DND-41 (cell line): ENCODE measurements around the gene FER1L5.

Source experiments
- ATAC-seq: fragments of 200-7000 bp; cut with Tn5 transposase; 3 replicates; pipeline ENCODE4 v1.9.1; 2021; ENCODE audit warnings: low read depth; ENCODE audit not compliant: insufficient read depth
- DNase-seq: peaks from one replicate; pipeline ENCODE4 v3.0.0-alpha.2; 2020
- H2AFZ ChIP-seq: 2 replicates; pipeline ENCODE4 v1.6.0; 2012; ENCODE audit warnings: low read depth, low read length
- H3K27ac ChIP-seq: 2 replicates; pipeline ENCODE4 v1.5.1; 2012; ENCODE audit warnings: low read length, inconsistent platforms
- H3K27me3 ChIP-seq: fragments of 200-600 bp; sonication (generic); 2 replicates; pipeline ENCODE4 v1.6.0; 2012; ENCODE audit warnings: low read length, mild to moderate bottlenecking, inconsistent platforms; ENCODE audit not compliant: insufficient read depth, poor library complexity
- H3K36me3 ChIP-seq: 2 replicates; pipeline ENCODE4 v1.5.1; 2012; ENCODE audit warnings: low read length, inconsistent platforms; ENCODE audit not compliant: insufficient read depth
- H3K4me1 ChIP-seq: 2 replicates; pipeline ENCODE4 v1.5.1; 2012; ENCODE audit warnings: mild to moderate bottlenecking, low read length; ENCODE audit not compliant: insufficient read depth
- H3K4me2 ChIP-seq: 2 replicates; pipeline ENCODE4 v1.6.0; 2012; ENCODE audit warnings: mild to moderate bottlenecking, moderate library complexity, low read length, inconsistent platforms; ENCODE audit not compliant: insufficient read depth
- H3K4me3 ChIP-seq, 2 experiments: fragments of 200-600 bp in 1 of 2; shearing (Covaris generic) in 1 of 2; 2 replicates each; pipeline ENCODE4 v1.5.1; 2012 to 2016; ENCODE audit warnings: inconsistent platforms in 2 of 2, low read length in 2 of 2, mild to moderate bottlenecking in 2 of 2, low read depth in 1 of 2, moderate library complexity in 1 of 2
- H3K79me2 ChIP-seq: 2 replicates; pipeline ENCODE4 v1.6.0; 2012; ENCODE audit warnings: low read length, inconsistent platforms; ENCODE audit not compliant: insufficient read depth
- H3K9ac ChIP-seq: 2 replicates; pipeline ENCODE4 v1.6.0; 2012; ENCODE audit warnings: low read depth, mild to moderate bottlenecking, inconsistent platforms, low read length, moderate library complexity
- H3K9me3 ChIP-seq: 2 replicates; pipeline ENCODE4 v1.5.1; 2012; ENCODE audit warnings: low read length, moderate library complexity, mild to moderate bottlenecking, inconsistent platforms; ENCODE audit not compliant: insufficient read depth, severe bottlenecking
- H4K20me1 ChIP-seq: 2 replicates; pipeline ENCODE4 v1.6.0; 2012; ENCODE audit warnings: low read length; ENCODE audit not compliant: insufficient read depth
- CTCF ChIP-seq: IDR thresholded peaks from 2 replicates; pipeline ENCODE4 v1.5.1; 2012; ENCODE audit warnings: borderline replicate concordance, low read length, moderate library complexity, mild to moderate bottlenecking; ENCODE audit not compliant: poor library complexity, severe bottlenecking; ENCODE audit errors: extremely low read depth
- EZH2 ChIP-seq: IDR thresholded peaks from 3 replicates; pipeline ENCODE4 v1.6.1; 2012; ENCODE audit warnings: borderline replicate concordance, low read depth, mild to moderate bottlenecking, moderate library complexity, low read length, inconsistent platforms; ENCODE audit not compliant: severe bottlenecking

The FER1L5 gene

GRCh38 chr2:96616128-96616527 is 26.4 kb upstream of the FER1L5 start:
- Histone ChIP-seq H3K9ac (no peak overlapping the region), H3K27me3 (no peaks in the 10 kb centered on the region), H4K20me1 (peaks cover 10% of the 10 kb centered on the region; the same call in 1 of the 2 replicates), H3K9me3 (no peaks in the 10 kb centered on the region), H3K79me2 (peaks cover 9% of the 10 kb centered on the region), H3K4me2 (no peak overlapping the region), H3K27ac (no peak overlapping the region), H3K4me3 (no peak overlapping the region), H2AFZ (no peak overlapping the region), H3K36me3 (peaks cover 89% of the 10 kb centered on the region), H3K4me1 (no peaks in the 10 kb centered on the region)
- DNase-seq: no peak
- TF ChIP-seq EZH2 (no peak), CTCF (no peak)
- ATAC-seq: no peak

- no peaks in the 10 kb centered on the region for H3K9me3 ChIP-seq
- H3K79me2 ChIP-seq: peaks cover 9% of the 10 kb centered on the region
- no peak overlapping the region for H3K9ac ChIP-seq
- no peaks in the 10 kb centered on the region for H3K4me1 ChIP-seq
- H3K4me2 ChIP-seq: no peak overlapping the region
- DNase-seq: no peak
- no peak overlapping the region for H2AFZ ChIP-seq
- no peaks in the 10 kb centered on the region for H3K27me3 ChIP-seq
- no peak overlapping the region for H3K4me3 ChIP-seq
- no peak for TF ChIP-seq CTCF
- TF ChIP-seq EZH2: no peak
- peaks cover 10% of the 10 kb centered on the region; the same call in 1 of the 2 replicates for H4K20me1 ChIP-seq
- H3K36me3 ChIP-seq: peaks cover 84% of the 10 kb centered on the region
- no peak for ATAC-seq
- no peak overlapping the region for H3K27ac ChIP-seq
Observed at GRCh38 chr2:96616535-96616934, 26.0 kb upstream of the FER1L5 start.

GRCh38 chr2:96617012-96617411 is 25.6 kb upstream of the FER1L5 start:
- Histone ChIP-seq H4K20me1 (peaks cover 10% of the 10 kb centered on the region; the same call in 1 of the 2 replicates), H3K27ac (no peak overlapping the region), H3K36me3 (peaks cover 80% of the 10 kb centered on the region), H3K9me3 (no peaks in the 10 kb centered on the region), H2AFZ (no peak overlapping the region), H3K9ac (no peak overlapping the region), H3K27me3 (no peaks in the 10 kb centered on the region), H3K4me3 (no peak overlapping the region), H3K4me1 (no peaks in the 10 kb centered on the region), H3K79me2 (peaks cover 9% of the 10 kb centered on the region), H3K4me2 (no peak overlapping the region)
- ATAC-seq: no peak
- no peak for DNase-seq
- TF ChIP-seq EZH2: no peak
- TF ChIP-seq CTCF: no peak
